DOHH2 (cell line): ENCODE results near the gene TSTD1.

Source experiments
- CTCF ChIP-seq: fragments of 200-600 bp; sonication (generic); IDR thresholded peaks from one replicate; pipeline ENCODE4 v1.5.1; 2014; ENCODE audit warnings: antibody characterized with exemption, mild to moderate bottlenecking, low read depth, low read length; ENCODE audit not compliant: poor library complexity, severe bottlenecking
- EZH2phosphoT487 ChIP-seq: fragments of 200-600 bp; sonication (generic); IDR thresholded peaks from 2 replicates; pipeline ENCODE4 v1.6.1; 2017; ENCODE audit warnings: borderline replicate concordance, mild to moderate bottlenecking, antibody characterized with exemption, low read length, moderate library complexity, mixed read lengths

- TF ChIP-seq CTCF (no peak), EZH2phosphoT487 (no peak)
Measured at GRCh38 chr1:161019751-161020495, 18.8 kb downstream of the TSTD1 start.
